Epithelial cell of proximal tubule (primary cell): ENCODE measurements around the gene SMIM5. TPM values are rescaled to one million over a fixed set of nuclear protein-coding genes. Genes with fewer than 3 reads are reported as not detected.

ENCODE experiments used
- DNase-seq: peaks from one replicate; pipeline ENCODE4 v3.0.0-alpha.2; 2011; ENCODE audit warnings: low read depth
- H3K4me3 ChIP-seq: 2 replicates; pipeline ENCODE4 v1.5.1; 2011; ENCODE audit warnings: low read depth, mild to moderate bottlenecking, low read length
- CTCF ChIP-seq: conservative IDR thresholded peaks from 2 replicates; pipeline ENCODE4 v1.5.1; 2012; ENCODE audit warnings: low read depth, mild to moderate bottlenecking, low read length
- total RNA-seq: library from RNA; depleted of rRNA; stranded (reverse); fragments of >200 nt; gene quantifications from 2 replicates; pipeline ENCODE4 v1.2.3, GENCODE V29; 2015

The SMIM5 gene
- total RNA-seq, 1 donor from 2014 or later: 0.63 TPM

- no peak overlapping the region for H3K4me3 ChIP-seq
- no peak for DNase-seq
- no peak for TF ChIP-seq CTCF
Observed at GRCh38 chr17:75684924-75685323, 51.7 kb downstream of the SMIM5 start.

- no peak for DNase-seq
- TF ChIP-seq CTCF: no peak
- no peak overlapping the region for H3K4me3 ChIP-seq
Observed at GRCh38 chr17:75685499-75685898, 52.3 kb downstream of the SMIM5 start.

GRCh38 chr17:75688209-75688825, 55.1 kb downstream of the SMIM5 start:
- no peak for TF ChIP-seq CTCF
- no peak overlapping the region for H3K4me3 ChIP-seq
- DNase-seq: no peak

GRCh38 chr17:75689441-75689873, 56.2 kb downstream of the SMIM5 start:
- no peak for DNase-seq
- no peak for TF ChIP-seq CTCF

More at GRCh38 chr17:75689441-75689873, 56.2 kb downstream of the SMIM5 start:
- H3K4me3 ChIP-seq: no peak overlapping the region

Other genes starting within 250 kb of the SMIM5 start
- 77.5 and 82.8 TPM in 2 replicates for gene GRB2, start 227.8 kb upstream of the SMIM5 start, total RNA-seq
- 22.1 and 65.3 TPM in 2 replicates for gene TMEM94, start 176.8 kb upstream of the SMIM5 start, total RNA-seq
- gene CASKIN2, start 117.9 kb upstream of the SMIM5 start, total RNA-seq: 9.5 and 12.2 TPM in 2 replicates
- gene TSEN54, start 116.9 kb upstream of the SMIM5 start, total RNA-seq: 24.0 and 41.7 TPM in 2 replicates
- 37.0 and 64.7 TPM in 2 replicates for gene LLGL2, start 107.7 kb upstream of the SMIM5 start, total RNA-seq
- 0.36 and 5.4 TPM in 2 replicates for gene MYO15B, start 45.6 kb upstream of the SMIM5 start, total RNA-seq
- gene RECQL5, start 33.7 kb downstream of the SMIM5 start, total RNA-seq: 20.0 and 25.7 TPM in 2 replicates
- gene SAP30BP, start 33.9 kb downstream of the SMIM5 start, total RNA-seq: 95.8 and 107 TPM in 2 replicates
- gene ITGB4, start 88.0 kb downstream of the SMIM5 start, total RNA-seq: 22.6 and 33.3 TPM in 2 replicates
- gene GALK1, start 131.8 kb downstream of the SMIM5 start, total RNA-seq: 44.3 and 48.2 TPM in 2 replicates
- gene UNK, start 151.4 kb downstream of the SMIM5 start, total RNA-seq: 19.4 and 20.3 TPM in 2 replicates
- 9.2 and 17.8 TPM in 2 replicates for gene UNC13D, start 211.0 kb downstream of the SMIM5 start, total RNA-seq
- 65.5 and 69.2 TPM in 2 replicates for gene WBP2, start 221.9 kb downstream of the SMIM5 start, total RNA-seq
- 51.2 and 68.7 TPM in 2 replicates for gene TRIM47, start 245.1 kb downstream of the SMIM5 start, total RNA-seq